CD14-positive monocyte (primary cell): ENCODE data around the gene RNF31. TPM values are rescaled to one million over a fixed set of nuclear protein-coding genes. Genes with fewer than 3 reads are reported as not detected.
A peak's percentile ranks its signal among the peaks of the same experiment; 100 is the strongest.

Experiments
- DNase-seq, 3 donors: peaks; one replicate each; pipeline ENCODE4 v3.0.0-alpha.2; 2011 to 2022
- H2AFZ ChIP-seq: 2 replicates; pipeline ENCODE4 v1.6.0; 2012; ENCODE audit warnings: mild to moderate bottlenecking, low read depth, low read length, inconsistent platforms; ENCODE audit not compliant: insufficient read depth, poor library complexity, severe bottlenecking
- H3K27ac ChIP-seq, 2 donors: 1 replicate in 1 of 2; 2 replicates in 1 of 2; pipeline ENCODE4 v1.5.1; 2012 to 2013; ENCODE audit warnings: low read length in 2 of 2, control low read depth in 1 of 2, inconsistent platforms in 1 of 2, low read depth in 1 of 2, mild to moderate bottlenecking in 1 of 2
- H3K27me3 ChIP-seq, 2 donors: one replicate each; pipeline versions ENCODE4 v1.6.0 to v1.6.1; 2011 to 2013; ENCODE audit warnings: low read length in 2 of 2; ENCODE audit not compliant: control insufficient read depth in 2 of 2, insufficient read depth in 2 of 2
- H3K36me3 ChIP-seq, 2 donors: replicated peaks in 1 of 2; 1 replicate in 1 of 2; 2 replicates in 1 of 2; pipeline versions ENCODE4 v1.5.1 to v1.6.1; 2012 to 2013; ENCODE audit warnings: low read length in 2 of 2, control low read depth in 1 of 2, inconsistent platforms in 1 of 2, mild to moderate bottlenecking in 1 of 2; ENCODE audit not compliant: insufficient read depth in 2 of 2, control insufficient read depth in 1 of 2
- H3K4me1 ChIP-seq, 2 donors: 1 replicate in 1 of 2; 2 replicates in 1 of 2; pipeline versions ENCODE4 v1.5.1 to v1.6.1; 2012 to 2013; ENCODE audit warnings: low read length in 2 of 2, control low read depth in 1 of 2, inconsistent platforms in 1 of 2, mild to moderate bottlenecking in 1 of 2, moderate library complexity in 1 of 2; ENCODE audit not compliant: insufficient read depth in 2 of 2, control insufficient read depth in 1 of 2
- H3K4me2 ChIP-seq: replicated peaks from 2 replicates; pipeline ENCODE3; 2012; ENCODE audit warnings: low read length, moderate library complexity, mild to moderate bottlenecking; ENCODE audit not compliant: poor library complexity, severe bottlenecking; ENCODE audit errors: extremely low read depth
- H3K4me3 ChIP-seq, 3 experiments: fragments of 200-600 bp in 1 of 3; sonication (generic) in 1 of 3; replicated peaks in 1 of 3; 1 replicate in 2 of 3; 2 replicates in 1 of 3; pipeline ENCODE4 v1.5.1; 2011 to 2013; ENCODE audit warnings: low read length in 3 of 3, mild to moderate bottlenecking in 3 of 3, control low read depth in 2 of 3, low read depth in 2 of 3, inconsistent platforms in 1 of 3, moderate library complexity in 1 of 3
- H3K79me2 ChIP-seq: 2 replicates; pipeline ENCODE4 v1.6.0; 2012; ENCODE audit warnings: mild to moderate bottlenecking, control low read depth, inconsistent platforms, low read length, moderate library complexity; ENCODE audit not compliant: insufficient read depth
- H3K9ac ChIP-seq: 2 replicates; pipeline ENCODE4 v1.6.0; 2017; ENCODE audit warnings: low read length, mild to moderate bottlenecking; ENCODE audit not compliant: insufficient read depth, poor library complexity, severe bottlenecking
- H3K9me3 ChIP-seq, 2 donors: replicated peaks in 1 of 2; 1 replicate in 1 of 2; 2 replicates in 1 of 2; pipeline versions ENCODE4 v1.5.1 to v1.6.1; 2012 to 2013; ENCODE audit warnings: low read length in 2 of 2, control low read depth in 1 of 2; ENCODE audit not compliant: control insufficient read depth in 1 of 2, insufficient read depth in 1 of 2
- H4K20me1 ChIP-seq: 2 replicates; pipeline ENCODE4 v1.6.0; 2012; ENCODE audit warnings: mild to moderate bottlenecking, low read length, control low read depth, moderate library complexity; ENCODE audit not compliant: insufficient read depth
- H3K27ac Mint-ChIP-seq, 7 donors: one replicate each; pipeline ENCODE4 v1.8.0; 2020; ENCODE audit warnings: mild to moderate bottlenecking in 7 of 7, mixed read lengths in 7 of 7, moderate library complexity in 6 of 7, inconsistent platforms in 2 of 7
- H3K27me3 Mint-ChIP-seq, 3 donors: one replicate each; pipeline ENCODE4 v1.8.0; 2021 to 2022; ENCODE audit warnings: low read depth in 3 of 3, mild to moderate bottlenecking in 3 of 3, mixed read lengths in 3 of 3, moderate library complexity in 3 of 3, inconsistent platforms in 1 of 3
- H3K36me3 Mint-ChIP-seq, 2 donors: one replicate each; pipeline ENCODE4 v1.8.0; 2020; ENCODE audit warnings: mixed read lengths in 2 of 2, inconsistent platforms in 1 of 2, mild to moderate bottlenecking in 1 of 2
- H3K4me1 Mint-ChIP-seq: one replicate; pipeline ENCODE4 v1.8.0; 2020; ENCODE audit warnings: mild to moderate bottlenecking, mixed read lengths
- H3K4me3 Mint-ChIP-seq, 2 donors: one replicate each; pipeline ENCODE4 v1.8.0; 2020; ENCODE audit warnings: mild to moderate bottlenecking in 2 of 2, mixed read lengths in 2 of 2, moderate library complexity in 1 of 2
- H3K9me3 Mint-ChIP-seq, 7 donors: one replicate each; pipeline ENCODE4 v1.8.0; 2020 to 2022; ENCODE audit warnings: mixed read lengths in 7 of 7, mild to moderate bottlenecking in 6 of 7, moderate library complexity in 6 of 7, inconsistent platforms in 2 of 7
- CTCF ChIP-seq: fragments of 200-600 bp; IDR thresholded peaks from one replicate; pipeline ENCODE4 v1.8.0; 2022; ENCODE audit warnings: antibody characterized with exemption, mild to moderate bottlenecking
- WGBS: methylation state at CpG from one replicate; pipeline ENCODE4 v1.1.5; 2013; ENCODE audit warnings: missing lambda C conversion rate; ENCODE audit not compliant: insufficient coverage; 5-methylcytosine and 5-hydroxymethylcytosine counted together
- intact Hi-C, 2 donors: fragments of 100-400 bp; cut with micrococcal nuclease; formaldehyde crosslinking; loops; one replicate each; pipeline versions ENCODE4 v1.15.0 to v1.15.1; 2023
- polyA plus RNA-seq, 3 donors: library from polyadenylated mRNA; depleted of rRNA in 1 of 3; unstranded in 2 of 3; stranded (reverse) in 1 of 3; fragments of 300-500 nt in 2 of 3; fragments of >200 nt in 1 of 3; fragmentation: Illumina TruSeq in 2 of 3; gene quantifications; 1 replicate in 2 of 3; 2 replicates in 1 of 3; pipeline ENCODE4 v1.2.3, GENCODE V29; 2012 to 2021

Gene RNF31
- polyA plus RNA-seq, 3 donors = 30.7 to 63.2 (median 36.8) TPM

- no peak overlapping the region for H3K4me2 ChIP-seq
- no peaks in the 10 kb centered on the region for H3K9me3 ChIP-seq
- H3K4me3 Mint-ChIP-seq = no peak overlapping the region
- peak overlapping the region in 1 of 2 donors; percentile 76 for H3K27ac ChIP-seq
- no peak for DNase-seq
- peaks cover 28% of the 10 kb centered on the region for H3K4me1 Mint-ChIP-seq
- no peak for TF ChIP-seq CTCF
- H3K79me2 ChIP-seq = peaks cover 15% of the 10 kb centered on the region
- peaks cover 60 to 77% of the 10 kb centered on the region in 2 donors for H3K36me3 Mint-ChIP-seq
- H3K9ac ChIP-seq = no peak overlapping the region
- intact Hi-C loops = loop anchor here in 1 of 2 donors (10.0 kb wide), 1 partner anchor 116 kb away; the partner anchor contains the start of gene DHRS4L2
- H3K36me3 ChIP-seq = peaks cover 41 to 77% of the 10 kb centered on the region in 2 donors
- H3K9me3 Mint-ChIP-seq = peaks cover 0 to 7% (median 2%) of the 10 kb centered on the region in 7 donors
- H2AFZ ChIP-seq = no peak overlapping the region
- no peak overlapping the region for H3K4me3 ChIP-seq
- H4K20me1 ChIP-seq = peaks cover 12% of the 10 kb centered on the region
- peak overlapping the region in 2 of 7 donors; percentile 4 to 51 for H3K27ac Mint-ChIP-seq
- peaks cover 23 to 26% of the 10 kb centered on the region in 2 donors for H3K4me1 ChIP-seq
- no CpG with 5 or more reads among the region's 3 CpGs for WGBS
- H3K27me3 Mint-ChIP-seq = peaks cover 0 to 3% (median 0%) of the 10 kb centered on the region in 3 donors
- H3K27me3 ChIP-seq = no peaks in the 10 kb centered on the region
Observed at GRCh38 chr14:24100982-24101494, 46.3 kb upstream of the RNF31 start.

GRCh38 chr14:24102357-24103048, 44.8 kb upstream of the RNF31 start:
- H3K9me3 ChIP-seq = no peaks in the 10 kb centered on the region

More at GRCh38 chr14:24102357-24103048, 44.8 kb upstream of the RNF31 start:
- no peak for TF ChIP-seq CTCF
- Mint-ChIP-seq H3K27me3 (peaks cover 0 to 3% (median 0%) of the 10 kb centered on the region in 3 donors), H3K27ac (no peak overlapping the region), H3K9me3 (peaks cover 0 to 7% (median 2%) of the 10 kb centered on the region in 7 donors), H3K36me3 (peaks cover 52 to 67% of the 10 kb centered on the region in 2 donors), H3K4me1 (peaks cover 26% of the 10 kb centered on the region), H3K4me3 (no peak overlapping the region)
- no peak for DNase-seq
- Histone ChIP-seq H3K4me3 (no peak overlapping the region), H3K36me3 (peaks cover 41 to 73% of the 10 kb centered on the region in 2 donors), H2AFZ (no peak overlapping the region), H3K27ac (no peak overlapping the region), H4K20me1 (peaks cover 12% of the 10 kb centered on the region), H3K27me3 (no peaks in the 10 kb centered on the region), H3K4me1 (peaks cover 23 to 26% of the 10 kb centered on the region in 2 donors), H3K4me2 (no peak overlapping the region), H3K9ac (no peak overlapping the region), H3K79me2 (peaks cover 4% of the 10 kb centered on the region)
- WGBS = 93% methylated on average over 7 of the region's 7 CpGs
- intact Hi-C loops = loop anchor here in 1 of 2 donors (10.0 kb wide), 1 partner anchor 118 kb away; the partner anchor contains the start of gene DHRS4L2
